IPS DF 4.7 (cell line): Measurements from ENCODE around the gene KLK12.

ENCODE experiments used
- DNase-seq: peaks from one replicate; pipeline ENCODE4 v3.0.0-alpha.2; 2013; ENCODE audit warnings: low spot score; ENCODE audit errors: extremely low read depth

KLK12 gene

DNA sequence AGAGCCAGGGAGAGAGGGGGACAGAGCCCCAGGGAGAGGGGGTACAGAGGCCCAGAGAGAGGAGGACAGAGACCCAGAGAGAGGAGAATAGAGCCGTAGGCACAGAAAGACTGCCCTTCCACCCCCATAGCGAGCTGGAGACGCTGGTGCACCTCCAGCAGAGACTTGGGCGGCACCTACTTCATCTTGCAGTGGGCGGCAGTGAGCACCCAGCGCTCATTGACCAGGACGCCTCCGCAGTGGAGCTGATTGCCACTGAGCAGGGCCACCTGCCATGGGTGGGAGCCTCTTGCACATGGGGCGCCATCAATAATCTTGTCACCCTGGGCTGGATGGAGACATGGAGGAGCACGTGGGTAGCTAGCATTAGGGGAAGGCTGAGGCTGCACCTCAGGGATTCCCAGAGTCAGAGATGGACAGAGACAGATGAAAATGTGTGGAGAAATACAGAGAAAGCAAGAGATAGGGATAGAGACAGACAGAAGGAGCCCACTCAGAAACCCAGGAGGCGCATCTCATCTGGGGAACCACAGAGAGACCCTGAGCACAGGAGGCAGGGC, 53.1 kb downstream of the KLK12 start:
- DNase-seq: no peak

DNA sequence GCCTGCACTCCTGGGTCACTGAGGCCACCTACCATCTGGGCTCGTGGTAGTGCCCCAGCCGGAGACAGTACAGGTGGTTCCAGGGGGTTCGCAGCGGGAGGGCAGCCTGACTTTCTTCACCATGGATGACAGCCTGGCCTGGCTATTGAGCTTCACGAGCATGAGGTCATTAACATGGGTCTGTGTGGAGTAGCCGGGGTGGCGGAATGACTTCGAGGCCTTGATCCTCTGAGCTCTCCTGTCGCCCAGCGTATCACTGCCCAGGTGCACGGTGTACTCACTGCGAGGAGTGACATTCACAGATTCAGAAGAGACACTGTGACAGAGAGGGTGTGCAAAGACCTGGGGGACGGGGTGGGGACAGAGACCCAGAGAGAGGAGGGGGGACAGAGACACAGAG, 54.6 kb downstream of the KLK12 start:
- DNase-seq: no peak

DNA sequence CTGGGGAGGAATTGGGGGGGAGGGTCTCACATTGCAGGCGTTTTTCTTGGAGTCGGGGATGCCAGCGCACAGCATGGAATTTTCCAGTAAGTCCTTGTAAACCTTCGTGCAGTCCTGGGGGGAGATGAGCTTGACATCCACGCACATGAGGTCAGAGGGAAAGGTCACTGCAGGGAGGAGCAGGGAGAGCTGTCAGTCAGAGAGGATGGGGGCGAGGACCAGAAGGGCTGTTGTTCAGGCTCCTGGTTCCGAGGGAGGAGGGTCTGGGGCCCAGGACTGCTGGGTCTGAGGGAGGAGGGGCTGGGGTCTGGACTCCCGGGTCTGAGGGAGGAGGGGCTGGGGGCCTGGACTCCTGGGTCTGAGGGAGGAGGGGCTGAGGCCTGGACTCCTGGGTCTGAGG, 55.0 kb downstream of the KLK12 start:
- no peak for DNase-seq
